ENCODE measurements around the gene HOOK1.

Gene HOOK1

GRCh38 chr1:59866462-59866861, 51.7 kb downstream of the HOOK1 start:
- Histone ChIP-seq H3K4me2 (ENCODE audit: low read length) (no peak overlapping the region), H3K4me1 (ENCODE audit: control insufficient read depth, low read length) (no peaks in the 10 kb centered on the region), H3K27ac (ENCODE audit: low read depth, low read length) (no peak overlapping the region), H3F3A (ENCODE audit: control insufficient read depth, insufficient read depth) (no peaks in the 10 kb centered on the region), H3K79me2 (ENCODE audit: control insufficient read depth, low read length) (no peaks in the 10 kb centered on the region), H3K4me3 (ENCODE audit: low read length) (no peak overlapping the region), H4K20me1 (ENCODE audit: control insufficient read depth, insufficient read depth, low read depth, low read length) (no peaks in the 10 kb centered on the region), H3K9me3 (ENCODE audit: control insufficient read depth, insufficient read depth, low read length) (no peaks in the 10 kb centered on the region), H3K36me3 (ENCODE audit: control insufficient read depth, low read length) (no peaks in the 10 kb centered on the region), H3K27me3 (ENCODE audit: control insufficient read depth, low read length) (no peaks in the 10 kb centered on the region), H3K9me2 (replicated peaks; ENCODE audit: control insufficient read depth, low read length) (no peaks in the 10 kb centered on the region)
- TF ChIP-seq CTCF (IDR thresholded peaks at IDR 0.05; ENCODE audit: low read depth, low read length, poor library complexity, severe bottlenecking) (no peak), EZH2phosphoT487 (IDR thresholded peaks at IDR 0.05; ENCODE audit: borderline replicate concordance, low read length) (no peak)

- Histone ChIP-seq H3K4me1 (ENCODE audit: control insufficient read depth, low read length) (no peaks in the 10 kb centered on the region), H3K36me3 (ENCODE audit: control insufficient read depth, low read length) (no peaks in the 10 kb centered on the region), H3K4me3 (ENCODE audit: low read length) (no peak overlapping the region), H3K9me2 (replicated peaks; ENCODE audit: control insufficient read depth, low read length) (no peaks in the 10 kb centered on the region), H3K79me2 (ENCODE audit: control insufficient read depth, low read length) (no peaks in the 10 kb centered on the region), H3K9me3 (ENCODE audit: control insufficient read depth, insufficient read depth, low read length) (no peaks in the 10 kb centered on the region), H3K27me3 (ENCODE audit: control insufficient read depth, low read length) (no peaks in the 10 kb centered on the region), H4K20me1 (ENCODE audit: control insufficient read depth, insufficient read depth, low read depth, low read length) (no peaks in the 10 kb centered on the region), H3F3A (ENCODE audit: control insufficient read depth, insufficient read depth) (no peaks in the 10 kb centered on the region), H3K27ac (ENCODE audit: low read depth, low read length) (no peak overlapping the region), H3K4me2 (ENCODE audit: low read length) (no peak overlapping the region)
- no peak for TF ChIP-seq CTCF (IDR thresholded peaks at IDR 0.05; ENCODE audit: low read depth, low read length, poor library complexity, severe bottlenecking)
- no peak for TF ChIP-seq EZH2phosphoT487 (IDR thresholded peaks at IDR 0.05; ENCODE audit: borderline replicate concordance, low read length)
Observed at GRCh38 chr1:59871746-59872145, 57.0 kb downstream of the HOOK1 start.

GRCh38 chr1:59877108-59877682, 62.4 kb downstream of the HOOK1 start:
- H3K9me3 ChIP-seq (ENCODE audit: control insufficient read depth, insufficient read depth, low read length), result no peaks in the 10 kb centered on the region
- no peaks in the 10 kb centered on the region for H3K36me3 ChIP-seq (ENCODE audit: control insufficient read depth, low read length)
- H3K27me3 ChIP-seq (ENCODE audit: control insufficient read depth, low read length), result no peaks in the 10 kb centered on the region
- no peaks in the 10 kb centered on the region for H3K79me2 ChIP-seq (ENCODE audit: control insufficient read depth, low read length)
- H3F3A ChIP-seq (ENCODE audit: control insufficient read depth, insufficient read depth), result no peaks in the 10 kb centered on the region
- TF ChIP-seq CTCF (IDR thresholded peaks at IDR 0.05; ENCODE audit: low read depth, low read length, poor library complexity, severe bottlenecking) (no peak), EZH2phosphoT487 (IDR thresholded peaks at IDR 0.05; ENCODE audit: borderline replicate concordance, low read length) (no peak)
- no peak overlapping the region for H3K4me3 ChIP-seq (ENCODE audit: low read length)
- H3K4me2 ChIP-seq (ENCODE audit: low read length), result no peak overlapping the region
- no peaks in the 10 kb centered on the region for H3K9me2 ChIP-seq (replicated peaks; ENCODE audit: control insufficient read depth, low read length)
- no peaks in the 10 kb centered on the region for H4K20me1 ChIP-seq (ENCODE audit: control insufficient read depth, insufficient read depth, low read depth, low read length)
- H3K27ac ChIP-seq (ENCODE audit: low read depth, low read length), result no peak overlapping the region
- H3K4me1 ChIP-seq (ENCODE audit: control insufficient read depth, low read length), result no peaks in the 10 kb centered on the region
